HCT116 (cell line): Measurements from ENCODE around the gene TCFL5. TPM values are rescaled to one million over a fixed set of nuclear protein-coding genes. Genes with fewer than 3 reads are reported as not detected.

ENCODE experiments used
- ATAC-seq: fragments of 200-7000 bp; cut with Tn5 transposase; 2 replicates; pipeline ENCODE4 v1.9.1; 2020; ENCODE audit warnings: mild to moderate bottlenecking, moderate library complexity
- BruUV-seq: library from RNA; stranded (reverse); fragments of 400-500 nt; replicated peaks from 2 replicates; lab custom pipeline; 2021; lab: Mats Ljungman, UMichigan
- CTCF ChIA-PET: fragments of 300-600 bp; sonication (Branson Sonifier 250); formaldehyde crosslinking; loops from one replicate; lab custom pipeline; 2021; ENCODE audit warnings: antibody characterized with exemption; lab: Charles Lee
- POLR2A ChIA-PET: fragments of 300-600, 350-600 bp; sonication (Branson Sonifier 250); formaldehyde crosslinking; loops from one replicate; lab custom pipeline; 2021; ENCODE audit warnings: antibody characterized with exemption; lab: Charles Lee
- RAD21 ChIA-PET, 2 experiments: fragments of 300-600 bp; sonication (Branson Sonifier 250); formaldehyde crosslinking; loops; one replicate each; lab custom pipeline; 2023; ENCODE audit warnings: low total read pairs in 2 of 2; ENCODE audit not compliant: uncharacterized antibody in 2 of 2, unreplicated experiment in 2 of 2, low non-redundant PET in 1 of 2; lab: Charles Lee
- DNase-seq: peaks from one replicate; pipeline ENCODE4 v3.0.0-alpha.2; 2010; ENCODE audit warnings: low read depth, low spot score
- H2AFZ ChIP-seq: fragments of 200-600 bp; shearing (Covaris generic), sonication (generic); 2 replicates; pipeline ENCODE4 v1.6.1; 2017; ENCODE audit warnings: low read depth, mixed run types, mixed read lengths, antibody characterized with exemption, low read length; ENCODE audit not compliant: poor library complexity, severe bottlenecking
- H3K27ac ChIP-seq: 2 replicates; pipeline ENCODE4 v1.5.1; 2012; ENCODE audit warnings: low read depth, low read length
- H3K27me3 ChIP-seq: fragments of 200-600 bp; sonication (generic); 2 replicates; pipeline ENCODE4 v1.6.1; 2016; ENCODE audit warnings: mixed run types, low read length, mixed read lengths; ENCODE audit not compliant: insufficient read depth
- H3K36me3 ChIP-seq, 2 experiments: fragments of 200-500 bp in 1 of 2; fragments of 200-600 bp in 1 of 2; sonication (Bioruptor generic) in 1 of 2; sonication (generic) in 1 of 2; 2 replicates each; pipeline versions ENCODE4 v1.5.1 to v1.6.1; 2014 to 2016; ENCODE audit warnings: low read length in 2 of 2, inconsistent platforms in 1 of 2, mixed read lengths in 1 of 2, mixed run types in 1 of 2; ENCODE audit not compliant: insufficient read depth in 2 of 2, control insufficient read depth in 1 of 2
- H3K4me1 ChIP-seq, 2 experiments: fragments of 200-600 bp in 1 of 2; sonication (generic) in 1 of 2; 2 replicates each; pipeline versions ENCODE4 v1.5.1 to v1.6.1; 2012 to 2017; ENCODE audit warnings: low read length in 2 of 2, inconsistent platforms in 1 of 2, mild to moderate bottlenecking in 1 of 2, mixed read lengths in 1 of 2, mixed run types in 1 of 2, moderate library complexity in 1 of 2; ENCODE audit not compliant: insufficient read depth in 2 of 2, control insufficient read depth in 1 of 2
- H3K4me2 ChIP-seq: fragments of 200-600 bp; sonication (generic); 2 replicates; pipeline ENCODE4 v1.6.1; 2017; ENCODE audit warnings: mixed run types, low read length, mixed read lengths
- H3K4me3 ChIP-seq, 2 experiments: fragments of 200-600 bp in 1 of 2; sonication (generic) in 1 of 2; replicated peaks in 1 of 2; 2 replicates each; pipeline ENCODE4 v1.5.1; 2011 to 2016; ENCODE audit warnings: low read length in 2 of 2, control low read depth in 1 of 2, low read depth in 1 of 2, mild to moderate bottlenecking in 1 of 2, mixed read lengths in 1 of 2, mixed run types in 1 of 2
- H3K79me2 ChIP-seq: fragments of 200-600 bp; sonication (generic); 2 replicates; pipeline ENCODE4 v1.6.1; 2017; ENCODE audit warnings: mild to moderate bottlenecking, mixed run types, low read length, moderate library complexity, mixed read lengths; ENCODE audit not compliant: insufficient read depth
- H3K9ac ChIP-seq: fragments of 200-600 bp; sonication (generic); 2 replicates; pipeline ENCODE4 v1.6.1; 2016; ENCODE audit warnings: low read length, mixed read lengths
- H3K9me2 ChIP-seq: fragments of 200-600 bp; sonication (generic), shearing (Covaris generic); 2 replicates; pipeline ENCODE4 v1.6.1; 2017; ENCODE audit warnings: mixed run types, mild to moderate bottlenecking, moderate library complexity; ENCODE audit not compliant: insufficient read depth
- H3K9me3 ChIP-seq, 2 experiments: fragments of 200-500 bp in 1 of 2; fragments of 200-600 bp in 1 of 2; sonication (Bioruptor generic) in 1 of 2; sonication (generic) in 1 of 2; 2 replicates each; pipeline ENCODE4 v1.6.1; 2014 to 2017; ENCODE audit warnings: low read length in 2 of 2, mixed read lengths in 2 of 2, inconsistent platforms in 1 of 2, low read depth in 1 of 2, mild to moderate bottlenecking in 1 of 2, mixed run types in 1 of 2, moderate library complexity in 1 of 2; ENCODE audit not compliant: control insufficient read depth in 1 of 2, insufficient read depth in 1 of 2
- H4K20me1 ChIP-seq: fragments of 200-600 bp; sonication (generic), shearing (Covaris generic); 2 replicates; pipeline ENCODE4 v1.6.1; 2017; ENCODE audit warnings: mixed run types, mild to moderate bottlenecking, moderate library complexity; ENCODE audit not compliant: insufficient read depth
- CEBPB ChIP-seq: IDR thresholded peaks from 2 replicates; pipeline ENCODE4 v1.6.1; 2012; ENCODE audit warnings: low read depth
- EGR1 ChIP-seq: IDR thresholded peaks from 2 replicates; pipeline ENCODE4 v1.6.1; 2012; ENCODE audit warnings: low read depth
- ELF1 ChIP-seq: IDR thresholded peaks from 2 replicates; pipeline ENCODE4 v1.6.1; 2012; ENCODE audit warnings: low read depth, borderline replicate concordance
- EZH2 ChIP-seq: fragments of 200-600 bp; sonication (generic); IDR thresholded peaks from 2 replicates; pipeline ENCODE4 v1.6.1; 2017; ENCODE audit warnings: antibody characterized with exemption, mixed run types
- JUND ChIP-seq: IDR thresholded peaks from 2 replicates; pipeline ENCODE4 v1.6.1; 2012
- POLR2A ChIP-seq: IDR thresholded peaks from 2 replicates; pipeline ENCODE4 v1.7.0; 2011; ENCODE audit warnings: borderline replicate concordance; ENCODE audit not compliant: insufficient read depth, insufficient read length; ENCODE audit errors: extremely low read depth
- POLR2AphosphoS5 ChIP-seq: IDR thresholded peaks from 2 replicates; pipeline ENCODE4 v1.6.1; 2011; ENCODE audit warnings: mild to moderate bottlenecking, low read depth, low read length, moderate library complexity
- RAD21 ChIP-seq: IDR thresholded peaks from 2 replicates; pipeline ENCODE4 v1.6.1; 2012; ENCODE audit warnings: low read depth, mild to moderate bottlenecking
- SIN3A ChIP-seq: IDR thresholded peaks from 2 replicates; pipeline ENCODE4 v1.6.1; 2012; ENCODE audit warnings: low read depth
- SP1 ChIP-seq: IDR thresholded peaks from 2 replicates; pipeline ENCODE4 v1.6.1; 2012; ENCODE audit warnings: low read depth
- YY1 ChIP-seq: IDR thresholded peaks from 2 replicates; pipeline ENCODE4 v1.6.1; 2011; ENCODE audit warnings: low read length, low read depth, moderate library complexity, mild to moderate bottlenecking; ENCODE audit not compliant: insufficient replicate concordance; ENCODE audit errors: extremely low read depth
- ZBTB33 ChIP-seq: IDR thresholded peaks from 2 replicates; pipeline ENCODE4 v1.6.1; 2011; ENCODE audit warnings: mild to moderate bottlenecking, low read length, moderate library complexity; ENCODE audit not compliant: insufficient replicate concordance; ENCODE audit errors: extremely low read depth
- ZNF274 ChIP-seq: fragments of 200-500 bp; sonication (Bioruptor generic); IDR thresholded peaks from 2 replicates; pipeline ENCODE4 v1.6.1; 2014; ENCODE audit warnings: mild to moderate bottlenecking, low read depth, low read length, inconsistent platforms
- intact Hi-C: fragments of 100-400 bp; cut with micrococcal nuclease; formaldehyde crosslinking; loops from 2 replicates; pipeline ENCODE4 v1.10.0; 2022
- total RNA-seq: library from RNA; stranded (reverse); gene quantifications from one replicate; pipeline ENCODE4 v1.2.1, GENCODE V29; 2021; ENCODE audit not compliant: unreplicated experiment
- TF ChIP-seq, protein P1 (sequence below): IDR thresholded peaks from 2 replicates; pipeline ENCODE4 v1.6.1; 2012
- TF ChIP-seq, protein P2 (sequence below): IDR thresholded peaks from 2 replicates; pipeline ENCODE4 v1.6.1; 2012; ENCODE audit warnings: low read depth

The TCFL5 gene
- total RNA-seq, 1 experiment from 2014 or later = 20.4 TPM

DNA sequence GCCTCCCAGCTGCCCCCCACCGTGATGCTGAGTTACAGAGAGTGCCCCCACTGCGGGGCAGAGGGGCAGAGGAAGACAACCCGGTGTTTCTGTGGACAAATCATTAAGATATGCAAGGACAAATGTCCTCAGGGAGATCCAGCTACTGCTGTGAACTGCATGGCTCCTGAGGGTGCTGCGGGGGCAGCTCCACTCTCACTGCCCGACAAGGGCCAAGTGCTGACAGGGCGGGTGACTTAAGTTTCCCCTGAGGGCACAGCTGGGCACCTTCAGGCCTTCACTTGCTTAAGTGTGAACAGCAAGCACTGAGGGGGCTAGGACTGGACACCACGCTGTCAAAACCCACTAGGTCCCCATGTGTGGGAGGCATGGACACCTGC, 26.2 kb upstream of the TCFL5 start (continued):
- TF ChIP-seq, protein P1, sequence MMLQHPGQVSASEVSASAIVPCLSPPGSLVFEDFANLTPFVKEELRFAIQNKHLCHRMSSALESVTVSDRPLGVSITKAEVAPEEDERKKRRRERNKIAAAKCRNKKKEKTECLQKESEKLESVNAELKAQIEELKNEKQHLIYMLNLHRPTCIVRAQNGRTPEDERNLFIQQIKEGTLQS = no peak
- TF ChIP-seq JUND (no peak), SP1 (no peak), YY1 (no peak), ZBTB33 (no peak), POLR2AphosphoS5 (no peak), CEBPB (no peak), SIN3A (no peak), ELF1 (no peak)

DNA sequence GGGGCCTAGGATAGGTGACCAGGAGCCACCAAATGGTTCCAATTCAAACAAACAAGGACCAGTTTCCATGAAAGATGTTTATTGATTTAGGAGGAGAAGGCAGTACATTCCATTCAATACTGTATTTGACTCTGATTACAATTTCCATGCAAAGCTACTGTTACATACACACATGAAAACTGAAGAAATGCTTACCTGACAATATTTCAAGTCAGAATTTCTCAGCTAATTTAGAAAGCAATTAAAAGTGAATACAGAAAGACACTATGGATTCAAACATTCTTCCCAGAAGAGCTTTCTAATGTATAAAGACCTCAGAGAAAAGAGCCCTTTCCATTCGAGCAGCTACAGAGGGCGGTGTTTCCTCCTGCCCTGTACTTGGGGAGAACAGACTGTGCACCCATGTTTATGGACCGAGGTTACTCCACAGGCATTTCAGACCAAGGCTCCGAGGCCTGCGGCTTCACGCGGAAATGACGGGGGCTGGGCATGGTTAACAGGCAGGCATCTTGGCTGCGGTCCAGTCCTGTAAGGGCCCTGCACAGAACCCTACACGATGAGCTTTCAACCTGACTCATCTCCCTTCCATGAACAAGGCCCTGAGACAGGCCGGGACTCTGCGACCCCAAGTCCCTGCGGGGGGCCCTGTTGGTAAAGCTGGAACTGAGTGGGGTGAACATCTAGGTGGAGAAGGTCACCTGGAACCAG, 25.7 kb upstream of the TCFL5 start:
- TF ChIP-seq POLR2A (no peak), ZNF274 (no peak), YY1 (no peak), EZH2 (no peak), RAD21 (no peak), EGR1 (no peak)
- TF ChIP-seq, protein P2, sequence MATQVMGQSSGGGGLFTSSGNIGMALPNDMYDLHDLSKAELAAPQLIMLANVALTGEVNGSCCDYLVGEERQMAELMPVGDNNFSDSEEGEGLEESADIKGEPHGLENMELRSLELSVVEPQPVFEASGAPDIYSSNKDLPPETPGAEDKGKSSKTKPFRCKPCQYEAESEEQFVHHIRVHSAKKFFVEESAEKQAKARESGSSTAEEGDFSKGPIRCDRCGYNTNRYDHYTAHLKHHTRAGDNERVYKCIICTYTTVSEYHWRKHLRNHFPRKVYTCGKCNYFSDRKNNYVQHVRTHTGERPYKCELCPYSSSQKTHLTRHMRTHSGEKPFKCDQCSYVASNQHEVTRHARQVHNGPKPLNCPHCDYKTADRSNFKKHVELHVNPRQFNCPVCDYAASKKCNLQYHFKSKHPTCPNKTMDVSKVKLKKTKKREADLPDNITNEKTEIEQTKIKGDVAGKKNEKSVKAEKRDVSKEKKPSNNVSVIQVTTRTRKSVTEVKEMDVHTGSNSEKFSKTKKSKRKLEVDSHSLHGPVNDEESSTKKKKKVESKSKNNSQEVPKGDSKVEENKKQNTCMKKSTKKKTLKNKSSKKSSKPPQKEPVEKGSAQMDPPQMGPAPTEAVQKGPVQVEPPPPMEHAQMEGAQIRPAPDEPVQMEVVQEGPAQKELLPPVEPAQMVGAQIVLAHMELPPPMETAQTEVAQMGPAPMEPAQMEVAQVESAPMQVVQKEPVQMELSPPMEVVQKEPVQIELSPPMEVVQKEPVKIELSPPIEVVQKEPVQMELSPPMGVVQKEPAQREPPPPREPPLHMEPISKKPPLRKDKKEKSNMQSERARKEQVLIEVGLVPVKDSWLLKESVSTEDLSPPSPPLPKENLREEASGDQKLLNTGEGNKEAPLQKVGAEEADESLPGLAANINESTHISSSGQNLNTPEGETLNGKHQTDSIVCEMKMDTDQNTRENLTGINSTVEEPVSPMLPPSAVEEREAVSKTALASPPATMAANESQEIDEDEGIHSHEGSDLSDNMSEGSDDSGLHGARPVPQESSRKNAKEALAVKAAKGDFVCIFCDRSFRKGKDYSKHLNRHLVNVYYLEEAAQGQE = no peak
- Histone ChIP-seq H3K27me3 (no peaks in the 10 kb centered on the region), H2AFZ (no peak overlapping the region), H3K36me3 (peaks cover 24 to 33% of the 10 kb centered on the region in 2 experiments), H3K4me1 (no peaks in the 10 kb centered on the region), H3K9me3 (no peaks in the 10 kb centered on the region), H3K9me2 (no peaks in the 10 kb centered on the region), H3K79me2 (no peaks in the 10 kb centered on the region), H3K4me3 (no peak overlapping the region), H4K20me1 (no peaks in the 10 kb centered on the region), H3K27ac (no peak overlapping the region), H3K4me2 (no peak overlapping the region), H3K9ac (no peak overlapping the region)
- ATAC-seq = no peak
- DNase-seq = no peak
- ChIA-PET POLR2A (interaction anchor here (1.1 kb wide), 1 partner anchor 12 kb away, joined by 3 read pairs; no protein-coding TSS in a partner anchor), CTCF (interaction anchor here (2.0 kb wide), 1 partner anchor 12 kb away, joined by 5 read pairs; no protein-coding TSS in a partner anchor), RAD21 (no interaction called here)
- intact Hi-C loops = no loop called here
- BruUV-seq = no TSS peak
